Measurements from ENCODE around the gene PACRG. TPM values are rescaled to one million over a fixed set of nuclear protein-coding genes. Genes with fewer than 3 reads are reported as not detected.

PACRG gene
- total and polyA plus RNA-seq, 2 of the 13 experiments (the other 11 are each of a cell fraction or from before 2014, with no cell fraction given), result 0.13 TPM; not detected in 1

DNA sequence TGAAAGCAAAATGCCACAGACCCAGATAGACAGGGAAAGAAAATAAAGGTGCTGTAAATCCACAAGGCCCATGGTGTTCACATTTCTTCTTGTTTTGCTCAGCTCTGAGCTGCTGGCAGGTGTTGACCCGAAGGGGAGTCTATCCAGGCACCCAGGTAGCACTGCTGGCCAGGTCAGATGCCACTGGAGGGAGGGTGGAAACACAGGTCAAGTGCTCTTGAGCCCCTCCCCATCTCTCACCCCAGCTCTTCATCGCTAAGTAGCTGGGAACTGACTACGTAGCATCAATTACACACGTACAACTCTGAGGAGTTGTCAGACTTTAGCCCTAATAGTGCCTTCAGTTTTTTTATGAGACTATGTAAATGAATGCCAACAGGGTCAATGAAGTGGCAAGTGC lies 399.0 kb downstream of the PACRG start:
- H3K36me3 ChIP-seq (replicated peaks in 1 of 2; ENCODE audit: control insufficient read depth in 1 of 2, insufficient read depth in 2 of 2, low read length in 2 of 2), result no peaks in the 10 kb centered on the region
- H3K79me2 ChIP-seq (ENCODE audit: insufficient read depth, low read length), result no peaks in the 10 kb centered on the region
- FAIRE-seq (no peak), DNase-seq (ENCODE audit: low spot score) (no peak), ATAC-seq (no peak)
- H3K27ac ChIP-seq (ENCODE audit: extremely low read length, insufficient read depth, low read length), result no peak overlapping the region
- H3K4me3 ChIP-seq (replicated peaks in 1 of 3; ENCODE audit: insufficient read depth in 1 of 3, low read depth in 2 of 3, low read length in 3 of 3), result no peak overlapping the region
- WGBS (ENCODE audit: low lambda C conversion rate), result 32% methylated on average over 4 of the region's 4 CpGs
- in situ Hi-C loops (cut with HindIII; ENCODE audit: extremely low pct_ligation_motif_present, low pct_unique_long_range_greater_than_20kb) (no loop called here), intact Hi-C loops (cut with micrococcal nuclease; ENCODE audit: unreplicated experiment) (no loop called here)
- no peaks in the 10 kb centered on the region for H3K4me1 ChIP-seq (ENCODE audit: insufficient read depth, low read length)
- H3K9me3 ChIP-seq (ENCODE audit: low read length), result no peaks in the 10 kb centered on the region
- POLR2A ChIA-PET, result no interaction called here
- no peak overlapping the region for H3K9ac ChIP-seq (ENCODE audit: insufficient read depth, low read depth, low read length)
- no peak overlapping the region for H3K4me2 ChIP-seq (ENCODE audit: low read depth, low read length)
- peaks cover 0 to 10% of the 10 kb centered on the region in 2 experiments; a peak in 1 of 5 replicates for H3K27me3 ChIP-seq (ENCODE audit: control insufficient read depth in 1 of 2, insufficient read depth in 2 of 2, low read length in 2 of 2)
- BruUV-seq (replicated peaks), result no TSS peak
- TF ChIP-seq TBX2 (CRISPR knock-in tag; IDR thresholded peaks at IDR 0.05; ENCODE audit: borderline replicate concordance) (no peak), BORCS8-MEF2B (CRISPR knock-in tag; IDR thresholded peaks at IDR 0.05) (no peak), MAZ (IDR thresholded peaks at IDR 0.05; ENCODE audit: borderline replicate concordance, low read depth, low read length) (no peak), MAZ (CRISPR knock-in tag; IDR thresholded peaks at IDR 0.05; ENCODE audit: low read depth) (no peak), RXRA (CRISPR knock-in tag; IDR thresholded peaks at IDR 0.05) (no peak), TAF1 (CRISPR knock-in tag; IDR thresholded peaks at IDR 0.05) (no peak)
- TF ChIP-seq, protein P1, sequence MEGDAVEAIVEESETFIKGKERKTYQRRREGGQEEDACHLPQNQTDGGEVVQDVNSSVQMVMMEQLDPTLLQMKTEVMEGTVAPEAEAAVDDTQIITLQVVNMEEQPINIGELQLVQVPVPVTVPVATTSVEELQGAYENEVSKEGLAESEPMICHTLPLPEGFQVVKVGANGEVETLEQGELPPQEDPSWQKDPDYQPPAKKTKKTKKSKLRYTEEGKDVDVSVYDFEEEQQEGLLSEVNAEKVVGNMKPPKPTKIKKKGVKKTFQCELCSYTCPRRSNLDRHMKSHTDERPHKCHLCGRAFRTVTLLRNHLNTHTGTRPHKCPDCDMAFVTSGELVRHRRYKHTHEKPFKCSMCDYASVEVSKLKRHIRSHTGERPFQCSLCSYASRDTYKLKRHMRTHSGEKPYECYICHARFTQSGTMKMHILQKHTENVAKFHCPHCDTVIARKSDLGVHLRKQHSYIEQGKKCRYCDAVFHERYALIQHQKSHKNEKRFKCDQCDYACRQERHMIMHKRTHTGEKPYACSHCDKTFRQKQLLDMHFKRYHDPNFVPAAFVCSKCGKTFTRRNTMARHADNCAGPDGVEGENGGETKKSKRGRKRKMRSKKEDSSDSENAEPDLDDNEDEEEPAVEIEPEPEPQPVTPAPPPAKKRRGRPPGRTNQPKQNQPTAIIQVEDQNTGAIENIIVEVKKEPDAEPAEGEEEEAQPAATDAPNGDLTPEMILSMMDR (CRISPR knock-in tag; IDR thresholded peaks at IDR 0.05), result no peak
- no peak overlapping the region for H2AFZ ChIP-seq (ENCODE audit: low read length)
- CTCF ChIA-PET (ENCODE audit: low intra/inter-chr PET ratio, low total read pairs), result no interaction called here
- no peaks in the 10 kb centered on the region for H4K20me1 ChIP-seq (ENCODE audit: insufficient read depth, low read length)

DNA sequence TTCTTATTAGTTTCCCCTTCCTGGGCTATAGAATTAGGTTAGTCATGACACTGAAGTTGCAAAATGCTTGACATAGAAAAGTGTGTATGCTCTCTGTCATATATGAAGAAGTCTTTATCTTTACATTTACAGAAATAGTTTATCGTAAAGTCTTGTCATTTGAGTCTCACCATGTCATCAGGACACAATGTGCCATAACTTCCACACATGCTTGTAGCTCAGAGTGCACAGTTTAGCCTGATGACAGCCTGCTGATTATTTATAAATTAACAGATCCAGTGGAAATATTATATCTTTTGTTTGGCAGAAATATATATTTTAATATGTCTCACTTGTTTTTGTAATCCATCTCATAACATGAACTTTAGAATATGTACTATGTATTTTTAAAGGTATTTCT lies 399.8 kb downstream of the PACRG start:
- intact Hi-C loops (cut with micrococcal nuclease; ENCODE audit: unreplicated experiment), result no loop called here
- no peaks in the 10 kb centered on the region for H3K36me3 ChIP-seq (replicated peaks in 1 of 2; ENCODE audit: control insufficient read depth in 1 of 2, insufficient read depth in 2 of 2, low read length in 2 of 2)
- no peaks in the 10 kb centered on the region for H3K79me2 ChIP-seq (ENCODE audit: insufficient read depth, low read length)
- H3K9ac ChIP-seq (ENCODE audit: insufficient read depth, low read depth, low read length), result no peak overlapping the region
- H3K4me2 ChIP-seq (ENCODE audit: low read depth, low read length), result no peak overlapping the region
- CTCF ChIA-PET (ENCODE audit: low intra/inter-chr PET ratio, low total read pairs), result no interaction called here
- peaks cover 0 to 5% of the 10 kb centered on the region in 2 experiments; a peak in 1 of 5 replicates for H3K27me3 ChIP-seq (ENCODE audit: control insufficient read depth in 1 of 2, insufficient read depth in 2 of 2, low read length in 2 of 2)
- no peak for FAIRE-seq
- H3K27ac ChIP-seq (ENCODE audit: extremely low read length, insufficient read depth, low read length), result no peak overlapping the region
- POLR2A ChIA-PET, result no interaction called here
- in situ Hi-C loops (cut with HindIII; ENCODE audit: extremely low pct_ligation_motif_present, low pct_unique_long_range_greater_than_20kb), result no loop called here
- no peaks in the 10 kb centered on the region for H3K9me3 ChIP-seq (ENCODE audit: low read length)
- no peaks in the 10 kb centered on the region for H4K20me1 ChIP-seq (ENCODE audit: insufficient read depth, low read length)
- no peaks in the 10 kb centered on the region for H3K4me1 ChIP-seq (ENCODE audit: insufficient read depth, low read length)
- 4% methylated on average over 1 of the region's 1 CpG for WGBS (ENCODE audit: low lambda C conversion rate)
- no peak for DNase-seq (ENCODE audit: low spot score)
- H2AFZ ChIP-seq (ENCODE audit: low read length), result no peak overlapping the region
- BruUV-seq (replicated peaks), result no TSS peak
- H3K4me3 ChIP-seq (replicated peaks in 1 of 3; ENCODE audit: insufficient read depth in 1 of 3, low read depth in 2 of 3, low read length in 3 of 3), result no peak overlapping the region
- no peak for ATAC-seq
- TF ChIP-seq ZNF878 (CRISPR knock-in tag; IDR thresholded peaks at IDR 0.05), result no peak
- no peak for TF ChIP-seq JARID2 (CRISPR knock-in tag; IDR thresholded peaks at IDR 0.05; ENCODE audit: insufficient replicate concordance)
- TF ChIP-seq ZNF546 (CRISPR knock-in tag; conservative IDR thresholded peaks at IDR 0.05), result no peak
- TF ChIP-seq, protein P2, sequence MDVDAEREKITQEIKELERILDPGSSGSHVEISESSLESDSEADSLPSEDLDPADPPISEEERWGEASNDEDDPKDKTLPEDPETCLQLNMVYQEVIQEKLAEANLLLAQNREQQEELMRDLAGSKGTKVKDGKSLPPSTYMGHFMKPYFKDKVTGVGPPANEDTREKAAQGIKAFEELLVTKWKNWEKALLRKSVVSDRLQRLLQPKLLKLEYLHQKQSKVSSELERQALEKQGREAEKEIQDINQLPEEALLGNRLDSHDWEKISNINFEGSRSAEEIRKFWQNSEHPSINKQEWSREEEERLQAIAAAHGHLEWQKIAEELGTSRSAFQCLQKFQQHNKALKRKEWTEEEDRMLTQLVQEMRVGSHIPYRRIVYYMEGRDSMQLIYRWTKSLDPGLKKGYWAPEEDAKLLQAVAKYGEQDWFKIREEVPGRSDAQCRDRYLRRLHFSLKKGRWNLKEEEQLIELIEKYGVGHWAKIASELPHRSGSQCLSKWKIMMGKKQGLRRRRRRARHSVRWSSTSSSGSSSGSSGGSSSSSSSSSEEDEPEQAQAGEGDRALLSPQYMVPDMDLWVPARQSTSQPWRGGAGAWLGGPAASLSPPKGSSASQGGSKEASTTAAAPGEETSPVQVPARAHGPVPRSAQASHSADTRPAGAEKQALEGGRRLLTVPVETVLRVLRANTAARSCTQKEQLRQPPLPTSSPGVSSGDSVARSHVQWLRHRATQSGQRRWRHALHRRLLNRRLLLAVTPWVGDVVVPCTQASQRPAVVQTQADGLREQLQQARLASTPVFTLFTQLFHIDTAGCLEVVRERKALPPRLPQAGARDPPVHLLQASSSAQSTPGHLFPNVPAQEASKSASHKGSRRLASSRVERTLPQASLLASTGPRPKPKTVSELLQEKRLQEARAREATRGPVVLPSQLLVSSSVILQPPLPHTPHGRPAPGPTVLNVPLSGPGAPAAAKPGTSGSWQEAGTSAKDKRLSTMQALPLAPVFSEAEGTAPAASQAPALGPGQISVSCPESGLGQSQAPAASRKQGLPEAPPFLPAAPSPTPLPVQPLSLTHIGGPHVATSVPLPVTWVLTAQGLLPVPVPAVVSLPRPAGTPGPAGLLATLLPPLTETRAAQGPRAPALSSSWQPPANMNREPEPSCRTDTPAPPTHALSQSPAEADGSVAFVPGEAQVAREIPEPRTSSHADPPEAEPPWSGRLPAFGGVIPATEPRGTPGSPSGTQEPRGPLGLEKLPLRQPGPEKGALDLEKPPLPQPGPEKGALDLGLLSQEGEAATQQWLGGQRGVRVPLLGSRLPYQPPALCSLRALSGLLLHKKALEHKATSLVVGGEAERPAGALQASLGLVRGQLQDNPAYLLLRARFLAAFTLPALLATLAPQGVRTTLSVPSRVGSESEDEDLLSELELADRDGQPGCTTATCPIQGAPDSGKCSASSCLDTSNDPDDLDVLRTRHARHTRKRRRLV (CRISPR knock-in tag; IDR thresholded peaks at IDR 0.05), result no peak
